ENCODE results near the gene SLC25A40.
"Not testable (repeated sequence)": the region's sequence is repeated elsewhere in the genome, so short reads cannot be mapped to it uniquely, and the experiment has no call there.

SLC25A40 gene

DNA sequence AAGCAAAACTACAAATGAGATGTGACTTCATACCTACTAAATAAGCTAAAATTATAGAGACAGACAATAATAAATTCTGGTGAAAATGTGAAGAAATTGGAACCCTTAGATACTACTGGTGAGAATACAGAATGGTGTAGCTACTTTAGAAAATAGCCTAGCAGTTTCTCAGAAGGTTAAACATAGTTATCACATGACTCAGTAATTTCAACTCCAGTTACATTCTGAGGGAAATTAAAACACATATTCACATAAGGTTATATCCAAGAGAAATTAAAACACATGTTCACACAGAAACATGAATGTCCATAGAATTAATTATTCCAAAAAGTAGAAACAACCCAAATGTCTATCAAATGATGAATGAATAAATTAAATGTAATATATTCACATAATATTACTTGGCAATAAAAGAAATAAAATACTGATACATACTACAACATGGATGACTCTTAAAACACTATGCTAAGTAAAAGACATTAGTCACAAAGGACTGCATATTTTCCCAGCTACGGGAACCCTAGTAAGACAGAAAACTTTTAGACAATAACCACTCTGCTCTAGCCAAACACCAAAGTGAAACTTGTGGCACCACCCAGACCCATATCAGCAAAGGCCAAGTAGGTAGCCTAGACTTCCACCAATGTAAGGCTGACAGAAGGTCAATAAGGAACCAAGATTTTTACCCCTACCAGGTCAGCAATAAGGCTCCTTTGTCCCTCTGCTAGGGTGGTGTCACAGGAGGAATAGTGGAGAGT, 25.1 kb downstream of the SLC25A40 start:
- WGBS (ENCODE audit: extremely low coverage, insufficient coverage, low lambda C conversion rate) = no CpG with 5 or more reads among the region's 1 CpG
- Histone ChIP-seq H4K5ac (ENCODE audit: low read length) (no peak overlapping the region), H3K56ac (ENCODE audit: low read length) (no peak overlapping the region), H3K9ac (ENCODE audit: low read length) (no peak overlapping the region), H2BK5ac (ENCODE audit: low read length) (no peak overlapping the region), H3K4me2 (ENCODE audit: low read length) (no peak overlapping the region), H2BK15ac (replicated peaks; ENCODE audit: low read depth) (no peak overlapping the region), H3K4me1 (ENCODE audit: control insufficient read depth, low read depth, low read length) (no peaks in the 10 kb centered on the region), H2AK5ac (ENCODE audit: low read length) (no peak overlapping the region), H3K36me3 (ENCODE audit: control insufficient read depth, insufficient read depth, low read length) (peaks cover 1% of the 10 kb centered on the region), H4K8ac (ENCODE audit: low read depth, low read length) (no peak overlapping the region), H2BK120ac (ENCODE audit: low read depth, low read length) (no peak overlapping the region), H3K4me3 (ENCODE audit: low read length) (no peak overlapping the region), H3K18ac (ENCODE audit: low read length) (no peak overlapping the region), H3K27me3 (ENCODE audit: insufficient read depth, low read length, poor library complexity) (no peaks in the 10 kb centered on the region), H3K79me1 (ENCODE audit: low read length) (no peaks in the 10 kb centered on the region), H3K27ac (ENCODE audit: low read depth, low read length) (no peak overlapping the region), H3K4ac (ENCODE audit: low read depth, low read length) (no peak overlapping the region), H3K79me2 (ENCODE audit: control insufficient read depth, insufficient read depth, low read length) (no peaks in the 10 kb centered on the region), H3K23ac (ENCODE audit: low read length) (no peak overlapping the region)
- DNase-seq = no peak

DNA sequence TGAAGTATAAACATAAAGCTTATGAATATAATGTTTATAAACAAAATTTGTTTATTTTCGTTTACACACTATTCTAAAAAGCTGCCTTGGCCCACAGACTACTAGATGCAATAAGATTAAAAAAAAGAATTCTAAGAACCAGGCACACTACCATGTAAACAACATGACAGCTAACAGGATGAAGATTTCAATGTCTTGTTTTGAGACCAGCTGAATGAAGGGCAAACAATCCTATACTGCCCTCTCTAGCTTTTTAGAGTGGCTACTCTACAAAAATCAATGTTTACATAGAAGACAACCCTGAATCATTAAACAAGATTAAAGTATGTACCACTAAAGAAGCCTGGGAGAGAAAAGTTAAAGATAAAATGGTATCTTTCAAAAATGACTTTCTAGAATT, 38.6 kb downstream of the SLC25A40 start:
- Histone ChIP-seq H3K27me3 (ENCODE audit: insufficient read depth, low read length, poor library complexity) (no peaks in the 10 kb centered on the region), H2BK5ac (ENCODE audit: low read length) (no peak overlapping the region), H2BK15ac (replicated peaks; ENCODE audit: low read depth) (no peak overlapping the region), H3K9ac (ENCODE audit: low read length) (no peak overlapping the region), H4K8ac (ENCODE audit: low read depth, low read length) (no peak overlapping the region), H3K4me1 (ENCODE audit: control insufficient read depth, low read depth, low read length) (no peaks in the 10 kb centered on the region), H3K56ac (ENCODE audit: low read length) (no peak overlapping the region), H3K18ac (ENCODE audit: low read length) (no peak overlapping the region), H2BK120ac (ENCODE audit: low read depth, low read length) (no peak overlapping the region), H3K27ac (ENCODE audit: low read depth, low read length) (no peak overlapping the region), H4K5ac (ENCODE audit: low read length) (no peak overlapping the region), H3K79me1 (ENCODE audit: low read length) (no peaks in the 10 kb centered on the region), H3K36me3 (ENCODE audit: control insufficient read depth, insufficient read depth, low read length) (no peaks in the 10 kb centered on the region), H3K4ac (ENCODE audit: low read depth, low read length) (no peak overlapping the region), H3K23ac (ENCODE audit: low read length) (no peak overlapping the region), H3K79me2 (ENCODE audit: control insufficient read depth, insufficient read depth, low read length) (no peaks in the 10 kb centered on the region), H2AK5ac (ENCODE audit: low read length) (no peak overlapping the region), H3K4me3 (ENCODE audit: low read length) (no peak overlapping the region), H3K4me2 (ENCODE audit: low read length) (no peak overlapping the region)
- no CpG with 5 or more reads among the region's 1 CpG for WGBS (ENCODE audit: extremely low coverage, insufficient coverage, low lambda C conversion rate)
- DNase-seq = no peak

DNA sequence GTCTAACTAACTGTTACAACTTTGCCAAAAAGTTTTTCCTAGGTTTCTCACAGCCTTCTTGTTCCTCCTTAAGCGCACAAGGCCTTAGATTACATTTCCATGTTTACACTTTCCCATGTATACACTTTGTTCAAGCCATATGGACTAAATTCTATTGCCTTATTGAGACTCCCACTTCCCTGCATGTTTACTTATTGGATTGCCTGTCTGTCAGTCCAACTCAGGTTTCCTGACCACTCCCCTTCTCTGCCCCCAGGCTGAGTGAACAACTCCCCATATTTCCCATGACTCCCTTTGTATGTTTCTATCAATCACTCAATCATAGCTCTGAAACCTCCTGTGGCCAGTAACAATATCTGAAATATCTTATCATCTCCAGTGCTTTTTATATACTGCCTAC, 43.0 kb downstream of the SLC25A40 start:
- Histone ChIP-seq H3K9ac (ENCODE audit: low read length) (no peak overlapping the region), H2AK5ac (ENCODE audit: low read length) (no peak overlapping the region), H3K79me2 (ENCODE audit: control insufficient read depth, insufficient read depth, low read length) (no peaks in the 10 kb centered on the region), H2BK15ac (replicated peaks; ENCODE audit: low read depth) (no peak overlapping the region), H2BK120ac (ENCODE audit: low read depth, low read length) (no peak overlapping the region), H3K18ac (ENCODE audit: low read length) (no peak overlapping the region), H3K79me1 (ENCODE audit: low read length) (no peaks in the 10 kb centered on the region), H3K23ac (ENCODE audit: low read length) (no peak overlapping the region), H3K4me2 (ENCODE audit: low read length) (no peak overlapping the region), H3K56ac (ENCODE audit: low read length) (no peak overlapping the region), H3K36me3 (ENCODE audit: control insufficient read depth, insufficient read depth, low read length) (no peaks in the 10 kb centered on the region), H3K27ac (ENCODE audit: low read depth, low read length) (no peak overlapping the region), H3K27me3 (ENCODE audit: insufficient read depth, low read length, poor library complexity) (no peaks in the 10 kb centered on the region), H4K8ac (ENCODE audit: low read depth, low read length) (no peak overlapping the region), H4K5ac (ENCODE audit: low read length) (no peak overlapping the region), H2BK5ac (ENCODE audit: low read length) (no peak overlapping the region), H3K4me1 (ENCODE audit: control insufficient read depth, low read depth, low read length) (no peaks in the 10 kb centered on the region), H3K4ac (ENCODE audit: low read depth, low read length) (no peak overlapping the region), H3K4me3 (ENCODE audit: low read length) (no peak overlapping the region)
- DNase-seq = no peak
- no CpG with 5 or more reads among the region's 1 CpG for WGBS (ENCODE audit: extremely low coverage, insufficient coverage, low lambda C conversion rate)

DNA sequence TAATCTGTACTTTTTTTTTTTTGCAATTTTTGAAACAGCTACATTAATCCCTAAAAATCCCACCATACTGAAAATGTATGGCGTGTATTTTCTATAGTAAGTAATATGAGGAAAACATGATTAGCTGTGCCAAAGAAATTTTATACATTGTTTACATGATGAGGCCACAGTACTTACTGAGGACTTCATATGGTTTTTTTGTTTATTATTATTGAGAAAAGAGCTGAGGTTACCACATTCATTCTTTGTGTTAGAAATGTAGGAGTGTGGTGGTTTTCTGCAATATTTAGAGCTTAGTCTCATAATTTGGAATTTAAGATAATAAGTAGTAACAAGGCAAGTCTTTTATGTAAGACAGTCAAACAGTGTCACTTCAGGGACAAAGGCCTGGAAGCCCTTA, 45.1 kb downstream of the SLC25A40 start:
- H3K56ac ChIP-seq (ENCODE audit: low read length) = no peak overlapping the region
- no peak overlapping the region for H2BK120ac ChIP-seq (ENCODE audit: low read depth, low read length)
- H2BK5ac ChIP-seq (ENCODE audit: low read length) = no peak overlapping the region
- no peaks in the 10 kb centered on the region for H3K4me1 ChIP-seq (ENCODE audit: control insufficient read depth, low read depth, low read length)
- WGBS (ENCODE audit: extremely low coverage, insufficient coverage, low lambda C conversion rate) = no CpG with 5 or more reads among the region's 1 CpG
- H3K36me3 ChIP-seq (ENCODE audit: control insufficient read depth, insufficient read depth, low read length) = no peaks in the 10 kb centered on the region
- no peak overlapping the region for H4K8ac ChIP-seq (ENCODE audit: low read depth, low read length)
- no peak overlapping the region for H2AK5ac ChIP-seq (ENCODE audit: low read length)
- H3K79me2 ChIP-seq (ENCODE audit: control insufficient read depth, insufficient read depth, low read length) = no peaks in the 10 kb centered on the region
- H3K18ac ChIP-seq (ENCODE audit: low read length) = no peak overlapping the region
- H3K27ac ChIP-seq (ENCODE audit: low read depth, low read length) = no peak overlapping the region
- H3K4ac ChIP-seq (ENCODE audit: low read depth, low read length) = no peak overlapping the region
- H3K27me3 ChIP-seq (ENCODE audit: insufficient read depth, low read length, poor library complexity) = no peaks in the 10 kb centered on the region
- H3K9ac ChIP-seq (ENCODE audit: low read length) = no peak overlapping the region
- H3K79me1 ChIP-seq (ENCODE audit: low read length) = no peaks in the 10 kb centered on the region
- no peak overlapping the region for H4K5ac ChIP-seq (ENCODE audit: low read length)
- DNase-seq = no peak
- H3K4me2 ChIP-seq (ENCODE audit: low read length) = no peak overlapping the region
- no peak overlapping the region for H3K4me3 ChIP-seq (ENCODE audit: low read length)
- H3K23ac ChIP-seq (ENCODE audit: low read length) = no peak overlapping the region
- H2BK15ac ChIP-seq (replicated peaks; ENCODE audit: low read depth) = no peak overlapping the region

DNA sequence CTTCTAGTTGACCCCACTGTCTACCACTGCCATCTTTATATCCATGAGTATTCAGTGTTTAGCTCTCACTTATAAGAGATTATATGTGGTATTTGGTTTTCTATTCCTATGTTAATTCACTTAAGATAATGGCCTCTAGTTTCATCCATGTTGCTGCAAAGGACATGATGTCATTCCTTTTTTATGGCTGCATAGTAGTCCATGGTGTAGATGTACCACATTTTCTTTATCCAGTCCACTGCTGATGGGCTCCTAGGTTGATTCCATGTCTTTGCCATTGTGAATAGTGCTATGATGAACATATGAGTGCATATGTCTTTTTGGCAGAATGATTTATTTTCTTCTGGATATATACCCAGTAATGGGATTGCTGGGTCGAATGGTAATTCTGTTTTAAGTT, 47.8 kb downstream of the SLC25A40 start:
- H3K36me3 ChIP-seq (ENCODE audit: control insufficient read depth, insufficient read depth, low read length) = not testable (repeated sequence)

DNA sequence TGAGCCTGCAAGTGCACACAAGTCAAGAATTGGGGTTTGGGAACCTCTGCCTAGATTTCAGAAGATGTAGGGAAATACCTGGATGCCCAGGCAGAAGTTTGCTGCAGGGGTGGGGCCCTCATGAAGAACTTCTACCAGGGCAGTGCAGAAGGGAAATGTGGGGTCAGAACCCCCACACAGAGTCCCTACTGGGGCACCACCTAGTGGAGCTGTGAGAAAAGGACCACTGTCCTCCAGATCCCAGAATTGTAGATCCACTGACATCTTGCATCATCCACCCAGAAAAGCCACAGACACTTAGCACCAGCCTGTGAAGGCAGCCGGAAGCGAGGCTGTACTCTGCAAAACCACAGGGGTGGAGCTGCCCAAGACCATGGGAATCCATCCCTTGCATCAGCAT, 50.8 kb downstream of the SLC25A40 start:
- no CpG with 5 or more reads among the region's 2 CpGs for WGBS (ENCODE audit: extremely low coverage, insufficient coverage, low lambda C conversion rate)

More for the DNA sequence above, 47.8 kb downstream of the SLC25A40 start:
- H2BK120ac ChIP-seq (ENCODE audit: low read depth, low read length); H3K23ac ChIP-seq (ENCODE audit: low read length); H3K9ac ChIP-seq (ENCODE audit: low read length); H3K27me3 ChIP-seq (ENCODE audit: insufficient read depth, low read length, poor library complexity); H3K4ac ChIP-seq (ENCODE audit: low read depth, low read length); H3K4me2 ChIP-seq (ENCODE audit: low read length); H3K4me3 ChIP-seq (ENCODE audit: low read length); H3K56ac ChIP-seq (ENCODE audit: low read length); H3K79me2 ChIP-seq (ENCODE audit: control insufficient read depth, insufficient read depth, low read length); H2BK15ac ChIP-seq (replicated peaks; ENCODE audit: low read depth); H3K4me1 ChIP-seq (ENCODE audit: control insufficient read depth, low read depth, low read length); H3K18ac ChIP-seq (ENCODE audit: low read length); DNase-seq; H2BK5ac ChIP-seq (ENCODE audit: low read length); H4K8ac ChIP-seq (ENCODE audit: low read depth, low read length); H3K27ac ChIP-seq (ENCODE audit: low read depth, low read length); H3K79me1 ChIP-seq (ENCODE audit: low read length); H4K5ac ChIP-seq (ENCODE audit: low read length); H2AK5ac ChIP-seq (ENCODE audit: low read length): not testable (repeated sequence)
- WGBS (ENCODE audit: extremely low coverage, insufficient coverage, low lambda C conversion rate) = no CpG with 5 or more reads among the region's 1 CpG

More for the DNA sequence above, 50.8 kb downstream of the SLC25A40 start:
- H2BK5ac ChIP-seq (ENCODE audit: low read length); H3K79me2 ChIP-seq (ENCODE audit: control insufficient read depth, insufficient read depth, low read length); H2AK5ac ChIP-seq (ENCODE audit: low read length); H3K9ac ChIP-seq (ENCODE audit: low read length); H4K5ac ChIP-seq (ENCODE audit: low read length); H3K27me3 ChIP-seq (ENCODE audit: insufficient read depth, low read length, poor library complexity); H4K8ac ChIP-seq (ENCODE audit: low read depth, low read length); H2BK120ac ChIP-seq (ENCODE audit: low read depth, low read length); H3K79me1 ChIP-seq (ENCODE audit: low read length); H3K56ac ChIP-seq (ENCODE audit: low read length); H3K4me1 ChIP-seq (ENCODE audit: control insufficient read depth, low read depth, low read length); H3K4me3 ChIP-seq (ENCODE audit: low read length); H3K27ac ChIP-seq (ENCODE audit: low read depth, low read length); H3K18ac ChIP-seq (ENCODE audit: low read length); H3K4me2 ChIP-seq (ENCODE audit: low read length); H3K23ac ChIP-seq (ENCODE audit: low read length); H2BK15ac ChIP-seq (replicated peaks; ENCODE audit: low read depth); H3K36me3 ChIP-seq (ENCODE audit: control insufficient read depth, insufficient read depth, low read length); H3K4ac ChIP-seq (ENCODE audit: low read depth, low read length): not testable (repeated sequence)
- peak; percentile 5 for DNase-seq
